ENCODE data around the gene CD209. TPM values are rescaled to one million over a fixed set of nuclear protein-coding genes. Genes with fewer than 3 reads are reported as not detected.

The CD209 gene
- total and polyA plus RNA-seq, 2 of the 8 experiments (the other 6 are each of a cell fraction or from before 2014, with no cell fraction given): 0.05 to 0.22 TPM

DNA sequence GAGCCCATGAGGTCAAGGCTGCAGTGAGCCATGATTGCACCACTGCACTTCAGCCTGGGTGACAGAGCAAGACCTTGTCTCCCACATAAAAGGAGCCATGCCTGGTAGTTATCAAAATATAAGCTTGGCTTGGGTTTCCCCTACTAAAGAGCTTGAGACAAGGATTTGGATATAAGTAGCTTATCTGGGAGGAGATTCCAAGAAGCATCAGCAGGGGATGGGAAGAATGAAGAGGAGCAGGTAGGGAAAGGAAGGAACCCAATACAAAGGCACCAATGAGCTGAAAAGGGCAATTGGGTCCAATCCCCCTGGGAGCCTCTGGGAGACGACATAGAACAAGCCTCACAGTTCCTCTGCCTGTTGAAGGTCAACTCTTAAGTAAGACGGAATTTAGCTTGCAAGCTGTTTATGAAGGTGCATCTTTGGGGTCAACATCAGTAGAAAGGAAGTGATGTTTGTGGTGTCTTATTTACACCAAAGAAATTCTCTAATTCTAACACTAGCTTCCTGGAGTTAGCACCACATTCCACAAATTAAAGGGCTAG, 8.1 kb downstream of the CD209 start:
- H4K20me1 ChIP-seq (replicated peaks in 1 of 2; ENCODE audit: control insufficient read depth in 1 of 2, insufficient read depth in 2 of 2, low read length in 2 of 2): no peaks in the 10 kb centered on the region
- no peak overlapping the region for H3K27ac ChIP-seq (ENCODE audit: low read depth, low read length)
- no peak overlapping the region for H2BK12ac ChIP-seq (ENCODE audit: low read depth, low read length)
- H2AFZ ChIP-seq (ENCODE audit: low read length): no peak overlapping the region
- H2AK5ac ChIP-seq (ENCODE audit: low read depth, low read length): no peak overlapping the region
- H3K56ac ChIP-seq (replicated peaks; ENCODE audit: insufficient read length, low read depth, low read length): no peak overlapping the region
- POLR2A ChIA-PET (ENCODE audit: partially characterized antibody): no interaction called here
- no peaks in the 10 kb centered on the region; a peak in 1 of 4 replicates for H3K9me3 ChIP-seq (ENCODE audit: insufficient read depth in 2 of 2, low read depth in 1 of 2, low read length in 1 of 2)
- no peak overlapping the region for H4K8ac ChIP-seq (ENCODE audit: extremely low read depth, insufficient read depth, low read length)
- no peaks in the 10 kb centered on the region for H3K36me3 ChIP-seq (ENCODE audit: control insufficient read depth in 2 of 4, insufficient read depth in 4 of 4, low read length in 3 of 4)
- H3K27me3 ChIP-seq (replicated peaks in 1 of 4; ENCODE audit: control insufficient read depth in 3 of 4, extremely low read depth in 1 of 4, insufficient read depth in 3 of 4, low read length in 3 of 4): peaks cover 0 to 3% (median under 1%) of the 10 kb centered on the region in 4 experiments; a peak in 4 of 7 replicates
- CTCF ChIA-PET (ENCODE audit: partially characterized antibody): interaction anchor here (0.6 to 1.5 kb wide), 8 partner anchors 15 to 365 kb away, joined by 3 to 6 read pairs (median 4); partner anchors contain the start of gene TRAPPC5
- no peak overlapping the region for H3K4ac ChIP-seq (replicated peaks; ENCODE audit: insufficient read length, low read depth, low read length)
- DNase-seq (ENCODE audit: low read depth in 1 of 2, low spot score in 2 of 2) (no peak), FAIRE-seq (no peak)
- H3K4me3 ChIP-seq (ENCODE audit: extremely low read depth in 1 of 4, insufficient read depth in 2 of 4, low read depth in 3 of 4, low read length in 4 of 4): no peak overlapping the region
- no peak overlapping the region for H4K5ac ChIP-seq (ENCODE audit: insufficient read length, low read depth, low read length)
- H2BK5ac ChIP-seq (ENCODE audit: low read depth, low read length): no peak overlapping the region
- no peak overlapping the region for H3K14ac ChIP-seq (ENCODE audit: insufficient read length)
- H3K4me1 ChIP-seq (replicated peaks in 1 of 4; ENCODE audit: control insufficient read depth in 3 of 4, insufficient read depth in 4 of 4, low read length in 3 of 4): peaks cover 0 to 3% (median 0%) of the 10 kb centered on the region in 4 experiments; a peak in 1 of 7 replicates
- H3K23me2 ChIP-seq (ENCODE audit: low read depth, low read length): no peaks in the 10 kb centered on the region
- H3K4me2 ChIP-seq (ENCODE audit: insufficient read depth in 1 of 2, low read depth in 2 of 2, low read length in 2 of 2): no peak overlapping the region
- H2BK20ac ChIP-seq (ENCODE audit: low read length): no peak overlapping the region
- no peak for TF ChIP-seq PHF8 (conservative IDR thresholded peaks at IDR 0.05; ENCODE audit: low read depth, low read length)
- TF ChIP-seq TAF1 (IDR thresholded peaks at IDR 0.05; ENCODE audit: low read depth, low read length): no peak
- TF ChIP-seq SP1 (IDR thresholded peaks at IDR 0.05; ENCODE audit: low read depth, low read length): no peak
- no peak overlapping the region for H4K91ac ChIP-seq (replicated peaks; ENCODE audit: insufficient read length, low read length)
- 83% methylated on average over 2 of the region's 2 CpGs; no CpG with 5 or more reads in 1 of the 2 experiments for WGBS, 2 experiments (ENCODE audit: extremely low coverage in 1 of 2, insufficient coverage in 1 of 2, insufficient read length in 1 of 2, insufficient replicate concordance in 2 of 2, low coverage in 1 of 2, low lambda C conversion rate in 2 of 2, missing lambda C conversion rate in 1 of 2)
- H3K9ac ChIP-seq (replicated peaks in 1 of 4; ENCODE audit: extremely low read depth in 1 of 4, low read depth in 3 of 4, low read length in 3 of 4): no peak overlapping the region
- H3K79me2 ChIP-seq (ENCODE audit: control insufficient read depth in 1 of 2, insufficient read depth in 2 of 2, low read length in 2 of 2): no peaks in the 10 kb centered on the region
- no peak overlapping the region for H3K18ac ChIP-seq (ENCODE audit: extremely low read depth, low read length)
- H3K79me1 ChIP-seq (ENCODE audit: low read depth, low read length): no peaks in the 10 kb centered on the region
- H2BK120ac ChIP-seq (replicated peaks; ENCODE audit: low read depth, low read length): no peak overlapping the region
- H2BK15ac ChIP-seq (ENCODE audit: low read length): no peak overlapping the region
- no peak overlapping the region for H3K23ac ChIP-seq (ENCODE audit: insufficient read length)

Data from H1 (cell line).